Bronchial epithelial cell (primary cell): ENCODE results near the gene SIMC1. TPM values are rescaled to one million over a fixed set of nuclear protein-coding genes. Genes with fewer than 3 reads are reported as not detected.

Source experiments
- DNase-seq: peaks from one replicate; pipeline ENCODE4 v3.0.0-alpha.2; 2010; ENCODE audit warnings: low read depth
- FAIRE-seq: peaks from 2 replicates; lab custom pipeline; 2011; peaks lifted over from hg19 to GRCh38; lab: Jason Lieb, UNC
- H3K27me3 ChIP-seq: 2 replicates; pipeline ENCODE4 v1.5.1; 2011; ENCODE audit warnings: low read length; ENCODE audit not compliant: control insufficient read depth, insufficient read depth
- H3K36me3 ChIP-seq: 2 replicates; pipeline ENCODE4 v1.5.1; 2011; ENCODE audit warnings: low read length; ENCODE audit not compliant: control insufficient read depth, insufficient read depth
- H3K4me3 ChIP-seq: 2 replicates; pipeline ENCODE4 v1.5.1; 2011; ENCODE audit warnings: mild to moderate bottlenecking, low read depth, low read length, control low read depth
- CTCF ChIP-seq: IDR thresholded peaks from 2 replicates; pipeline ENCODE4 v1.5.1; 2011; ENCODE audit warnings: mild to moderate bottlenecking, moderate library complexity, low read length, control low read depth, inconsistent platforms; ENCODE audit not compliant: insufficient read depth, severe bottlenecking
- total RNA-seq: library from RNA; depleted of rRNA; stranded (reverse); fragments of >200 nt; gene quantifications from 2 replicates; pipeline ENCODE4 v1.2.1, GENCODE V29; 2014

The SIMC1 gene
- total RNA-seq, 1 donor from 2014 or later, result 1.3 TPM

DNA sequence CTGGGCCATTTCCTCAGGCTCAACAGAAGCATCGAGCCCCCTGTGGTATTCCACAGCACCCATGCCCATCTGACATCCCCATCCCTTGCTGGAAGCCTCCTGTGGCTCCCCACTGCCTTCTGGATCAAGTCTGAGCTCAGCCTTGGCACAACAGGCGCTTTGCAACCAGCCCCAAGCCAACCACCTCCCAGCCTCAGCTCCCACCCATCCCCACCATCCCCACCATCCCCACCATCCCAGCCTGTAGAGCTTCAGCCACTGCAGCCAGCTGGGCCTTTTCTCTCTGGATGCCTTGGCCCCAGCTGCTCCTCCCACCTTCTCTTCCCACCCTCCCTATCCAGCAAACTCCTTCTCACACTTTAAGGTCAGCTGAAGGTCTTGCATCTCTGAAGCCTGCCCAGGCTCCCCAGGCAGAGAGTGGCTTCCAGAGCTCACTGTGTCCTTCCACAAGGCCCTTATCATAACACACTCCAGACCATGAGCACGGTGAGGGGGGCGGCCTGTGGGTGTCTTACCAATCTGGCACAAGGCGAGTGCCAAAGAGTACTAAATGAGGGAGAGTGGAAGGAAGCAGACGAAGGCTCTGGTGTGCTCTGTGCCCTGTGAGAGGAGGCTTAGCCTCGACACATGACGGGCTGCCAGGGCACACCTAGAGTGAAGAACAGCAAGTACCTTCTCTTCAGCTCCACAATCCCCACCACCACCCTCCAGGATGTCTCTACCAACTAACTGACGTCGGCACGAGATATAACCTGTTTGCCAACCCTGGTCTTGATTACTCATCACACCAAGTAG, 156.9 kb downstream of the SIMC1 start:
- Histone ChIP-seq H3K36me3 (peaks cover 37% of the 10 kb centered on the region), H3K27me3 (no peaks in the 10 kb centered on the region), H3K4me3 (no peak overlapping the region)
- DNase-seq (no peak), FAIRE-seq (no peak)
- TF ChIP-seq CTCF, result no peak

Other genes starting within 250 kb of the SIMC1 start
- 54.2 and 70.2 TPM in 2 replicates for gene KIAA1191, start 123.3 kb downstream of the SIMC1 start, total RNA-seq
- gene ARL10, start 127.1 kb downstream of the SIMC1 start, total RNA-seq, result 4.2 and 5.2 TPM in 2 replicates
- gene NOP16, start 150.2 kb downstream of the SIMC1 start, total RNA-seq, result 29.3 and 36.1 TPM in 2 replicates
- gene HIGD2A, start 150.3 kb downstream of the SIMC1 start, total RNA-seq, result 20.8 and 22.7 TPM in 2 replicates
- 241 and 381 TPM in 2 replicates for gene CLTB, start 178.1 kb downstream of the SIMC1 start, total RNA-seq
- 34.8 and 46.9 TPM in 2 replicates for gene FAF2, start 210.0 kb downstream of the SIMC1 start, total RNA-seq